Fibroblast of pulmonary artery (primary cell): Measurements from ENCODE around the gene KRTAP5-3.

Source experiments
- DNase-seq: peaks from one replicate; pipeline ENCODE4 v3.0.0-alpha.2; 2010; ENCODE audit warnings: low read depth
- H3K4me3 ChIP-seq: replicated peaks from 2 replicates; pipeline ENCODE4 v1.5.1; 2011; ENCODE audit warnings: low read depth, mild to moderate bottlenecking, control low read depth, low read length, moderate library complexity
- CTCF ChIP-seq: IDR thresholded peaks from 2 replicates; pipeline ENCODE4 v1.5.1; 2011; ENCODE audit warnings: mild to moderate bottlenecking, control low read depth, low read length, inconsistent platforms; ENCODE audit errors: missing control alignments

The KRTAP5-3 gene

GRCh38 chr11:1557904-1558774 is 50.1 kb downstream of the KRTAP5-3 start:
- H3K4me3 ChIP-seq: no peak overlapping the region
- peak; percentile 81 for DNase-seq
- no peak for TF ChIP-seq CTCF
